Left forelimb (tissue), 1 donor: ENCODE data around the gene GPR135.
"Not testable (repeated sequence)": the region's sequence is repeated elsewhere in the genome, so short reads cannot be mapped to it uniquely, and the experiment has no call there.

ENCODE experiments used
- DNase-seq: peaks from one replicate; pipeline ENCODE4 v3.0.0-alpha.2; 2018; ENCODE audit warnings: low spot score

The GPR135 gene

GRCh38 chr14:59474172-59474571 lies 9.0 kb upstream of the GPR135 start:
- DNase-seq, result no peak

- peak; percentile 85 for DNase-seq
Measured at GRCh38 chr14:59464486-59465315, 479 bp downstream of the GPR135 start.

- DNase-seq, result peak; percentile 73
Measured at GRCh38 chr14:59463787-59464485, 1.2 kb downstream of the GPR135 start.

GRCh38 chr14:59461891-59462290 lies 3.3 kb downstream of the GPR135 start:
- no peak for DNase-seq

- no peak for DNase-seq
Measured at GRCh38 chr14:59460378-59460777, 4.8 kb downstream of the GPR135 start.

GRCh38 chr14:59458486-59458885 lies 6.7 kb downstream of the GPR135 start:
- DNase-seq, result no peak

- DNase-seq, result no peak
Measured at GRCh38 chr14:59455411-59455810, 9.8 kb downstream of the GPR135 start.

GRCh38 chr14:59454139-59454538 lies 11.0 kb downstream of the GPR135 start:
- no peak for DNase-seq

GRCh38 chr14:59451849-59452248 lies 13.3 kb downstream of the GPR135 start:
- DNase-seq, result no peak

- DNase-seq, result no peak
Measured at GRCh38 chr14:59450716-59451115, 14.5 kb downstream of the GPR135 start.

- not testable (repeated sequence) for DNase-seq
Measured at GRCh38 chr14:59448673-59449072, 16.5 kb downstream of the GPR135 start.

GRCh38 chr14:59439256-59439965 lies 25.8 kb downstream of the GPR135 start:
- no peak for DNase-seq

- no peak for DNase-seq
Measured at GRCh38 chr14:59438195-59438647, 27.0 kb downstream of the GPR135 start.

- DNase-seq, result no peak
Measured at GRCh38 chr14:59435987-59436386, 29.2 kb downstream of the GPR135 start.

GRCh38 chr14:59435101-59435500 lies 30.1 kb downstream of the GPR135 start:
- DNase-seq, result no peak

- no peak for DNase-seq
Measured at GRCh38 chr14:59429790-59430189, 35.4 kb downstream of the GPR135 start.

- no peak for DNase-seq
Measured at GRCh38 chr14:59428581-59429012, 36.6 kb downstream of the GPR135 start.

- no peak for DNase-seq
Measured at GRCh38 chr14:59427653-59428580, 37.3 kb downstream of the GPR135 start.

- no peak for DNase-seq
Measured at GRCh38 chr14:59425322-59425935, 39.8 kb downstream of the GPR135 start.

- no peak for DNase-seq
Measured at GRCh38 chr14:59424341-59425071, 40.7 kb downstream of the GPR135 start.
